ENCODE measurements around the gene ISL1. TPM values are rescaled to one million over a fixed set of nuclear protein-coding genes. Genes with fewer than 3 reads are reported as not detected.

ISL1 gene
- total RNA-seq, 1 experiment from 2014 or later, result not detected

DNA sequence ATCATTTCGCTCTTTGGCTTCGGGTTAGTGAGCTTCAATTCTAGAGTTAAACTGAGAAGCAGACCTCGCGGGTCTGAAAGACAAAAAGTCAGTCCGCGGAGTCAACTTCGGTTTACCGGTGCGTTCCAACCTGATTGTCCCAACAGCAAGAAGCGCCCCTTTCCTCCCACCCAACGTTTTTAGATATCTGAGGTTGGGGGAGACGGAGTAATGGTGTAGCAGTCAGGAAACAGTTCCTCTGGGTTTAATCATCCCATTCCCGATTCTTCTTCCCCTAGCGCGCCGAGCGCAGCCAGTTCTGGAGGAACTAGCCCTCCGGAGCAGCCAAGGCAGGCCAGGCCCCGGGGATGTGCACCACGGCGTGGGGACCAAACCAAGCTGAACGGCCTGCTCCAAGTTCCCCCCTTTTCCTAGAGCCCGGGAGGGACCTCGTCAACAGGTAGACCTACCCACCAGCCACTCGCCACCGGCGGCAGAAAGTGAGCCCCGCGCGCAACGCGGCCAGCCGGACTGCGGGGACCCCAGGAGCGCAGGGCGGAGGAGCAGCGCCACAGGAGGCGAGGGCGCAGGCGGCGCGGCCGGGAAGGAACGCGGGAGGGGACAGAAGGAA is 622 bp upstream of the ISL1 start:
- intact Hi-C loops (cut with micrococcal nuclease; ENCODE audit: unreplicated experiment), result loop anchor here (5.0 kb wide), 1 partner anchor 300 kb away; no protein-coding TSS in a partner anchor
- H3F3A ChIP-seq (ENCODE audit: insufficient read depth, low read depth), result no peaks in the 10 kb centered on the region
- no peaks in the 10 kb centered on the region for H4K20me1 ChIP-seq (ENCODE audit: insufficient read depth)
- no peak for DNase-seq
- H2AFZ ChIP-seq, result no peak overlapping the region
- H3K27me3 ChIP-seq (ENCODE audit: insufficient read depth, low read depth), result no peaks in the 10 kb centered on the region
- H3K4me1 ChIP-seq (replicated peaks; ENCODE audit: insufficient read depth), result no peaks in the 10 kb centered on the region; the same call in 1 of the 2 replicates
- H3K4me2 ChIP-seq, result no peak overlapping the region
- H3K79me2 ChIP-seq (ENCODE audit: low read depth), result no peaks in the 10 kb centered on the region
- CTCF ChIA-PET, result no interaction called here
- no TSS peak for BruUV-seq (replicated peaks)
- POLR2A ChIA-PET (ENCODE audit: unreplicated experiment), result no interaction called here
- TF ChIP-seq, protein P1, sequence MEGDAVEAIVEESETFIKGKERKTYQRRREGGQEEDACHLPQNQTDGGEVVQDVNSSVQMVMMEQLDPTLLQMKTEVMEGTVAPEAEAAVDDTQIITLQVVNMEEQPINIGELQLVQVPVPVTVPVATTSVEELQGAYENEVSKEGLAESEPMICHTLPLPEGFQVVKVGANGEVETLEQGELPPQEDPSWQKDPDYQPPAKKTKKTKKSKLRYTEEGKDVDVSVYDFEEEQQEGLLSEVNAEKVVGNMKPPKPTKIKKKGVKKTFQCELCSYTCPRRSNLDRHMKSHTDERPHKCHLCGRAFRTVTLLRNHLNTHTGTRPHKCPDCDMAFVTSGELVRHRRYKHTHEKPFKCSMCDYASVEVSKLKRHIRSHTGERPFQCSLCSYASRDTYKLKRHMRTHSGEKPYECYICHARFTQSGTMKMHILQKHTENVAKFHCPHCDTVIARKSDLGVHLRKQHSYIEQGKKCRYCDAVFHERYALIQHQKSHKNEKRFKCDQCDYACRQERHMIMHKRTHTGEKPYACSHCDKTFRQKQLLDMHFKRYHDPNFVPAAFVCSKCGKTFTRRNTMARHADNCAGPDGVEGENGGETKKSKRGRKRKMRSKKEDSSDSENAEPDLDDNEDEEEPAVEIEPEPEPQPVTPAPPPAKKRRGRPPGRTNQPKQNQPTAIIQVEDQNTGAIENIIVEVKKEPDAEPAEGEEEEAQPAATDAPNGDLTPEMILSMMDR (conservative IDR thresholded peaks at IDR 0.05), result no peak
- no peak for TF ChIP-seq EZH2 (IDR thresholded peaks at IDR 0.05; ENCODE audit: low read depth)
- H3K36me3 ChIP-seq (ENCODE audit: low read depth), result no peaks in the 10 kb centered on the region
- H3K4me3 ChIP-seq, result no peak overlapping the region
- H3K9me2 ChIP-seq (ENCODE audit: insufficient read depth), result no peaks in the 10 kb centered on the region
- no peaks in the 10 kb centered on the region for H3K9me3 ChIP-seq (ENCODE audit: insufficient read depth, low read depth)
- no peak overlapping the region for H3K27ac ChIP-seq

DNA sequence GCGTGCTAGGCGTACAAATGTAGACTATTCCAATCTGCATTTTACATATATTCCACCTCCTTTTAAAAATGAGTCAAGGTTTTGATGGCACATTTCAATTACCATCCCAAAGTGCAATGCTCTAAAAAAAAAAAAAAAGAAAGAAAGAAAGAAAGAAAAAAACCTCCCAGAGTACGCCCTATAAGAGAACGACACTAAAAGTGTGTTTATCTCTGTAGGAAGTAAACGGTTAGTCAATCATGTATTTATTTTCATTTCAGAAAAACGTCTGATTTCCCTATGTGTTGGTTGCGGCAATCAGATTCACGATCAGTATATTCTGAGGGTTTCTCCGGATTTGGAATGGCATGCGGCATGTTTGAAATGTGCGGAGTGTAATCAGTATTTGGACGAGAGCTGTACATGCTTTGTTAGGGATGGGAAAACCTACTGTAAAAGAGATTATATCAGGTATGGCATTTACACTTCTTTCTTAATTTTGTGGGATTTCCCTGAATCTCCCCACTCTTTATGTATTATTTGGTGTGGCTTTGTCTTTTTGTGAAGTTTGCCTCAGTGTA is 1.1 kb downstream of the ISL1 start:
- H3K9me3 ChIP-seq (ENCODE audit: insufficient read depth, low read depth), result no peaks in the 10 kb centered on the region
- DNase-seq, result no peak
- TF ChIP-seq, protein P1 (conservative IDR thresholded peaks at IDR 0.05), result no peak
- TF ChIP-seq EZH2 (IDR thresholded peaks at IDR 0.05; ENCODE audit: low read depth), result no peak
- H3K4me1 ChIP-seq (replicated peaks; ENCODE audit: insufficient read depth), result no peaks in the 10 kb centered on the region; the same call in 1 of the 2 replicates
- no peak overlapping the region for H3K4me3 ChIP-seq
- no peaks in the 10 kb centered on the region for H3K79me2 ChIP-seq (ENCODE audit: low read depth)
- no peaks in the 10 kb centered on the region for H3K36me3 ChIP-seq (ENCODE audit: low read depth)
- intact Hi-C loops (cut with micrococcal nuclease; ENCODE audit: unreplicated experiment), result loop anchor here (5.0 kb wide), 1 partner anchor 298 kb away; no protein-coding TSS in a partner anchor
- BruUV-seq (replicated peaks), result no TSS peak
- POLR2A ChIA-PET (ENCODE audit: unreplicated experiment), result no interaction called here
- H3F3A ChIP-seq (ENCODE audit: insufficient read depth, low read depth), result no peaks in the 10 kb centered on the region
- CTCF ChIA-PET, result no interaction called here
- H4K20me1 ChIP-seq (ENCODE audit: insufficient read depth), result no peaks in the 10 kb centered on the region
- no peak overlapping the region for H3K27ac ChIP-seq
- H2AFZ ChIP-seq, result no peak overlapping the region
- no peak overlapping the region for H3K4me2 ChIP-seq
- no peaks in the 10 kb centered on the region for H3K9me2 ChIP-seq (ENCODE audit: insufficient read depth)
- H3K27me3 ChIP-seq (ENCODE audit: insufficient read depth, low read depth), result no peaks in the 10 kb centered on the region

DNA sequence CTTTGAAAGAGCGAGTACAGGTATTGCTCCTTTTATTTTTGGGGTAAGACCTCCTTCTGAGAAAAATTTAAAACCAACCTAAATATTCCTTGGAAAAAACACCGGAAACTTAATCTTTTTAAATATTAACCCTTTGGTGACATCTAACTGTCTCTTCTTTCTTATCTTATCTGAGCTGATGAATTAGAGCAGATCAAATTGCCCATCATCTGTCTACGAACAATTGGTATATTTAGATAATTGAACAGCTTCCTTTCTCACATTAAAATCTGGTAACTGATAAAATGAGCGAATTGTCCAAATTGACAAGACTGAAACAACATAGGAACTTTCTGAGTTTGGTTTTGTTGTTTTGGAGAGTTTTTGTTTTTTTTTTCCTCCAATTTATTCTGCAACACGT is 2.0 kb downstream of the ISL1 start:
- no peaks in the 10 kb centered on the region for H3K9me3 ChIP-seq (ENCODE audit: insufficient read depth, low read depth)
- H4K20me1 ChIP-seq (ENCODE audit: insufficient read depth), result no peaks in the 10 kb centered on the region
- H3K9me2 ChIP-seq (ENCODE audit: insufficient read depth), result no peaks in the 10 kb centered on the region
- TF ChIP-seq EZH2 (IDR thresholded peaks at IDR 0.05; ENCODE audit: low read depth), result no peak
- TF ChIP-seq, protein P1 (conservative IDR thresholded peaks at IDR 0.05), result no peak
- H3K27me3 ChIP-seq (ENCODE audit: insufficient read depth, low read depth), result no peaks in the 10 kb centered on the region
- no peaks in the 10 kb centered on the region for H3K4me1 ChIP-seq (replicated peaks; ENCODE audit: insufficient read depth)
- no peak overlapping the region for H3K27ac ChIP-seq
- no peak for DNase-seq
- H3K79me2 ChIP-seq (ENCODE audit: low read depth), result no peaks in the 10 kb centered on the region
- no peak overlapping the region for H3K4me2 ChIP-seq
- ChIA-PET POLR2A (ENCODE audit: unreplicated experiment) (no interaction called here), CTCF (interaction anchor here (0.7 kb wide), 1 partner anchor 141 kb away, joined by 4 read pairs; no protein-coding TSS in a partner anchor)
- BruUV-seq (replicated peaks), result no TSS peak
- H3K4me3 ChIP-seq, result no peak overlapping the region
- no peaks in the 10 kb centered on the region for H3F3A ChIP-seq (ENCODE audit: insufficient read depth, low read depth)
- intact Hi-C loops (cut with micrococcal nuclease; ENCODE audit: unreplicated experiment), result no loop called here
- no peaks in the 10 kb centered on the region for H3K36me3 ChIP-seq (ENCODE audit: low read depth)
- no peak overlapping the region for H2AFZ ChIP-seq
